Stimulated activated naive B cell treated with anti-CD40 and anti-IgM and Interleukin-4, amounts not matched to agents 10 μg/mL and 1 μg/mL and 100 μg/mL, for 72 hours (primary cell): Measurements from ENCODE around the gene CPLX1.
"Not testable (repeated sequence)": the region's sequence is repeated elsewhere in the genome, so short reads cannot be mapped to it uniquely, and the experiment has no call there.

Experiments
- ATAC-seq, 2 donors: fragments of 150-1000 bp; cut with Tn5 transposase; replicated peaks; 2 replicates each; pipeline ENCODE4 v1.10.0; 2021; ENCODE audit warnings: moderate library complexity in 1 of 2
- DNase-seq: peaks from one replicate; pipeline ENCODE4 v3.0.0; 2021
- H3K27ac Mint-ChIP-seq: one replicate; pipeline ENCODE4 v1.8.0; 2022; ENCODE audit warnings: mild to moderate bottlenecking, mixed read lengths
- H3K27me3 Mint-ChIP-seq, 2 donors: one replicate each; pipeline ENCODE4 v1.8.0; 2022; ENCODE audit warnings: mixed read lengths in 2 of 2
- H3K36me3 Mint-ChIP-seq, 2 donors: one replicate each; pipeline ENCODE4 v1.8.0; 2022; ENCODE audit warnings: mixed read lengths in 2 of 2, mild to moderate bottlenecking in 1 of 2
- H3K4me1 Mint-ChIP-seq, 2 donors: one replicate each; pipeline ENCODE4 v1.8.0; 2022; ENCODE audit warnings: mixed read lengths in 2 of 2, mild to moderate bottlenecking in 1 of 2
- H3K4me3 Mint-ChIP-seq, 2 donors: one replicate each; pipeline ENCODE4 v1.8.0; 2022; ENCODE audit warnings: mild to moderate bottlenecking in 2 of 2, mixed read lengths in 2 of 2, moderate library complexity in 1 of 2
- H3K9me3 Mint-ChIP-seq, 2 donors: one replicate each; pipeline ENCODE4 v1.8.0; 2022; ENCODE audit warnings: mixed read lengths in 2 of 2, mild to moderate bottlenecking in 1 of 2

The CPLX1 gene

DNA sequence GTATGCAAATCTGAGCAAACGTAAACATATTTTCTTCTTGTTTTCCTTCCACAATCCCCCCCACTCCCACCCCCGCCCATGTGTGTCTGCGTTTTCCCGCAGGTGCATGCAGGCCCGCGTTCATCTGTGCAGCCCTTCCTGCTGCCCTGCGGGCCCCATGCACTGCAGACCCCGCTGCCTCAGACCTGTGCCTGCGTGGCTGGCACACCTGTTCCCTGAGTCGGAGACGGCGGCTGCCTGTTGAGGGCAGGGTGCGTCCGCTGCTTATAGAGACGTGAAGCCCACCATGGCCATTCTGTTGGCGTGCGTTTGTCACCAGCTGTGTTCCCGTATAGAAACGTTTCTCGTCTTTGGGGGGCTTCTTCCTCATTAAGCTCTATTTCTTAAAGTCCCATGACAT is 68.8 kb downstream of the CPLX1 start:
- no peak for ATAC-seq

GRCh38 chr4:754221-755120 is 71.5 kb downstream of the CPLX1 start:
- H3K27ac Mint-ChIP-seq, result peak overlapping the region; percentile 71
- H3K9me3 Mint-ChIP-seq, result no peaks in the 10 kb centered on the region
- DNase-seq (no peak), ATAC-seq (no peak)
- no peaks in the 10 kb centered on the region for H3K27me3 Mint-ChIP-seq
- H3K4me1 Mint-ChIP-seq, result peaks cover 5 to 9% of the 10 kb centered on the region in 2 donors
- H3K4me3 Mint-ChIP-seq, result peak overlapping the region in 1 of 2 donors; percentile 12
- peaks cover 22 to 53% of the 10 kb centered on the region in 2 donors for H3K36me3 Mint-ChIP-seq

More for the DNA sequence above, 68.8 kb downstream of the CPLX1 start:
- no peaks in the 10 kb centered on the region for H3K27me3 Mint-ChIP-seq
- H3K27ac Mint-ChIP-seq, result no peak overlapping the region
- H3K4me1 Mint-ChIP-seq, result peaks cover 9% of the 10 kb centered on the region in 2 donors
- DNase-seq, result no peak
- peaks cover 26 to 53% of the 10 kb centered on the region in 2 donors for H3K36me3 Mint-ChIP-seq
- H3K9me3 Mint-ChIP-seq, result peaks cover 2 to 3% of the 10 kb centered on the region in 2 donors
- no peak overlapping the region for H3K4me3 Mint-ChIP-seq

DNA sequence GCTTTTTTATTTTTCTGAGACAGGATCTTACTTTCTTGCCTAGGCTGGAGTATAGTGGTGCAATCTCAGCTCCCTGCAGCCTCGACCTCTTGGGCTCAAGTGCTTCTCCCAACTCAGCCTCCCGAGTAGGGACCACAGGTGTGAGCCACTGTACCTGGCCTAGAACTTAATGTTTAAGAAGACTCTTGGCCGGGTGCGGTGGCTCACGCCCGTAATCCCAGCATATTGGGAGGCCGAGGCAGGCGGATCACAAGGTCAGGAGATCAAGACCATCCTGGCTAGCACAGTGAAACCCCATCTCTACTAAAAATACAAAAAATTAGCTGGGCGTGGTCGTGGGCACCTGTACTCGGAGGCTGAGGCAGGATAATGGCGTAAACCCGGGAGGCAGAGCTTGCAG is 72.7 kb downstream of the CPLX1 start:
- H3K9me3 Mint-ChIP-seq, ATAC-seq, H3K4me1 Mint-ChIP-seq, H3K27me3 Mint-ChIP-seq, H3K27ac Mint-ChIP-seq, H3K4me3 Mint-ChIP-seq, DNase-seq: not testable (repeated sequence)
- peaks cover 27 to 59% of the 10 kb centered on the region in 2 donors for H3K36me3 Mint-ChIP-seq

GRCh38 chr4:752196-752861 is 73.6 kb downstream of the CPLX1 start:
- ATAC-seq, result no peak
- no peak for DNase-seq
- Mint-ChIP-seq H3K36me3 (peaks cover 31 to 60% of the 10 kb centered on the region in 2 donors), H3K4me1 (peaks cover 9% of the 10 kb centered on the region in 2 donors), H3K9me3 (no peaks in the 10 kb centered on the region), H3K27me3 (no peaks in the 10 kb centered on the region), H3K27ac (peak overlapping the region; percentile 17), H3K4me3 (no peak overlapping the region)

GRCh38 chr4:751676-752075 is 74.3 kb downstream of the CPLX1 start:
- peak overlapping the region; percentile 37 for H3K27ac Mint-ChIP-seq
- H3K9me3 Mint-ChIP-seq, result no peaks in the 10 kb centered on the region
- DNase-seq, result no peak
- H3K4me3 Mint-ChIP-seq, result no peak overlapping the region
- no peaks in the 10 kb centered on the region for H3K27me3 Mint-ChIP-seq
- H3K4me1 Mint-ChIP-seq, result peaks cover 9% of the 10 kb centered on the region in 2 donors
- no peak for ATAC-seq
- H3K36me3 Mint-ChIP-seq, result peaks cover 31 to 58% of the 10 kb centered on the region in 2 donors

DNA sequence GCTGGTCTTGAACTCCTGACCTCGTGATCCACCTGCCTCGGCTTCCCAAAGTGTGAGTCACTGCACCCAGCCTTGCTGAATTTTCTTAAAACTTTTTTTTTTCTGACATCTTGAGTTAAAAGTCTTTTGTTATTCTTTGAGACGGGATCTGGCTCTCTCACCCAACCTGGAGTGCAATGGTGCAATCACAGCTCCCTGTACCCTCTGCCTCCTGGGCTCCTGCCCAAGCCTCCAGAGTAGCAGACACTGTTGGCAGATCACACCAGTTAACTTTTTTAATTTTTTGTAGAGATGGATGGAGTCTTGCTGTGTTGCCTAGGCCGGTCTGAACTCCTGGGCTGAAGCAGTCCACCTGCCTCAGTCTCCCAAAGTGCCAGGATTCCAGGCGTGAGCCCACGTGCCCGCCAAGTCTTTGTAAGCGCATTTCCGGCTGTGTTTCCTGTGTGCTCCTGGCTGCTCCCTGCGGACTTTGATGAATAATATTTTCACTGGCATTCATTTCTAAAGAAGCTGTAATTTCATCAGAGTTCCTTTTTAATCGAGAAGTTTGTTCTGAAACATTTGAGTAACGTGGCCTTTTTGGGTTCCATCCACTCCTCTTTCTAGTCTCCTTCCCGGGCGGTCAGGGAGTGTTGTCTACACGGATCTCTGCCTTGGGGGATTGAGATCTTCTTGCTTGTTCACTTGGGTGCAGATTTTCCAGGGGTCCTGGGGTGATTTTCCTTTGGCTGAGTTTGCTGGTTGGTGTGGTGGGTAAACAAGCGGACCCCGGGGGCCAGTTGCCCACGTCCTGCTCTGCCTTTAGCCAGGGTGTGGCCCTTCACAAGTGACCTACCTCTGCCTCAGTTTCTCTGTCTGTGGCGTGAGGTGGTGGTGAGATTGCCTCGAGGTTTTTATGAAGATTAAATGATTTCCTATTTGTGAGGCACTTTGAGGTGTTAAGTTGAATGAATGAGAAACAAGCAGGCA is 75.9 kb downstream of the CPLX1 start:
- peak overlapping the region; percentile 37 for H3K27ac Mint-ChIP-seq
- peaks cover 27 to 51% of the 10 kb centered on the region in 2 donors for H3K36me3 Mint-ChIP-seq
- H3K9me3 Mint-ChIP-seq, result no peaks in the 10 kb centered on the region
- H3K27me3 Mint-ChIP-seq, result no peaks in the 10 kb centered on the region
- DNase-seq (no peak), ATAC-seq (no peak)
- H3K4me3 Mint-ChIP-seq, result no peak overlapping the region
- peaks cover 9% of the 10 kb centered on the region in 2 donors for H3K4me1 Mint-ChIP-seq

GRCh38 chr4:748461-748860 is 77.5 kb downstream of the CPLX1 start:
- peaks cover 6 to 10% of the 10 kb centered on the region in 2 donors for H3K4me1 Mint-ChIP-seq
- no peak for ATAC-seq
- H3K27me3 Mint-ChIP-seq, result no peaks in the 10 kb centered on the region
- H3K4me3 Mint-ChIP-seq, result no peak overlapping the region
- DNase-seq, result no peak
- H3K9me3 Mint-ChIP-seq, result peaks cover 0 to 2% of the 10 kb centered on the region in 2 donors
- no peak overlapping the region for H3K27ac Mint-ChIP-seq
- peaks cover 26 to 52% of the 10 kb centered on the region in 2 donors for H3K36me3 Mint-ChIP-seq

DNA sequence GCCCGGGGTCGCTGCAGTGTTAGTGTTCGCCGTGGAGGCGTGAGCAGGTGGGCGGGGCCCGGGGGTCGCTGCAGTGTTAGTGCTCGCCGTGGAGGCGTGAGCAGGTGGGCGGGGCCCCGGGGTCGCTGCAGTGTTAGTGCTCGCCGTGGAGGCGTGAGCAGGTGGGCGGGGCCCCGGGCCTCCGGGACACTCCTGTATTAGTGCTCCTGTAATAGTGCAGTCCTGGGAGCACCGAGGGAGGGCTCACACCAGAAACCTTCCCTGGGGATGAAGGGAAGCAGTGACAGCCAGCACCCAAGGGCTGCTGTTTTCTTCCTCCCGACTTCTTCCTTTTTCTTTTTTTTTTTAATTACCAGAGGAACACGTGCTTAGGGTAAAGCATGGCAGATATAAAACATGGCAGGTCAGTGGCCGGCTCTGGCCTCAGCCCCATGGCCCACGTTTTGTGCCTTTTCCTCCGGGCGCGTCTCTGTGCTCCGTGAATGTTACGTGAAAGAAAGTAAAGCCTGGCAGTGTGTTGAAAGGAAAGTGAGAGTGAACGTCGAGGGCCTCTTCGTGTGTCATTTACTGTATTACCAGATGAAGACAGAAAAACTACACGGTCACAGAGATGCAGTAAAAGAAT is 78.3 kb downstream of the CPLX1 start:
- no peak overlapping the region for H3K27ac Mint-ChIP-seq
- H3K27me3 Mint-ChIP-seq, result no peaks in the 10 kb centered on the region
- peaks cover 26 to 54% of the 10 kb centered on the region in 2 donors for H3K36me3 Mint-ChIP-seq
- ATAC-seq (no peak), DNase-seq (no peak)
- no peak overlapping the region for H3K4me3 Mint-ChIP-seq
- peaks cover 6 to 13% of the 10 kb centered on the region in 2 donors for H3K4me1 Mint-ChIP-seq
- peaks cover 0 to 2% of the 10 kb centered on the region in 2 donors for H3K9me3 Mint-ChIP-seq

- H3K9me3 Mint-ChIP-seq, result peaks cover 0 to 2% of the 10 kb centered on the region in 2 donors
Measured at GRCh38 chr4:744212-744841, 81.6 kb downstream of the CPLX1 start.

DNA sequence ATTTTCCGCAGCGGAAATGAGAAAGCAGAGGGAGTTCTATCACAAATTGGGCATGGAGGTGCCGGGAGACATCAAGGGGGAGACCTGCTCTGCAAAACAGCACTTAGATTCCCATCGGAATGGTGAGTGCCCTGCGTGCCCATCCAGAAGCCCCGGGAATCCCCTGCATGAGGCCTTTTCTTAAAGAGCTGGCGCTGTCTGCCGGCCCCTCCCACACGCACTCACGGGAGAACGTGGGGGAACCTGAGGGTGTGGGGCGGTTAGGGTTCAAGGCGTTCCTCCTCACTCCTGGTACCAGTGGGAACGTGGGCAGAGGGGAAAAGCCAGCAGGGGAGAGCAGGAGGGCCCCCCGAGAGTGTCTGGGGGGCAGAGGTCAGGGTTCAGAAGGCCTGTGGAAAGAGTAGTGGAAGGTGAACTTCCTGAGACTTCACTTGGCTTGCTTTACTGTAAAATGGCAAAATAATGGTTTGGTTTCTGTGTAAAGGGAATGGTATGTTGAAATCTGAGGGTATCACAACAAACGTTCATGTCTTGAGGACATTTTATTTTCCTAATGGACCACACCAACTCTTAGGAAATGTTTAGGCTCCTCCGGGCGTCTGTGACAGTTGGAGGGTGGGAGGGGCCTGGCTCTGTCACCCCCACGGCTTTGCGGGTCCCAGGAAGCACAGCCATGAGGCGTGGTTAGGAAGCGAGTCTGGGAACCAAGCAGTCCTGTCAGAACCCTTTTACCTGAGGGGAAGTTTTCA is 82.3 kb downstream of the CPLX1 start:
- Mint-ChIP-seq H3K36me3 (peaks cover 18 to 40% of the 10 kb centered on the region in 2 donors), H3K4me3 (no peak overlapping the region), H3K27ac (no peak overlapping the region), H3K27me3 (no peaks in the 10 kb centered on the region), H3K9me3 (peaks cover 0 to 2% of the 10 kb centered on the region in 2 donors), H3K4me1 (peaks cover 2 to 17% of the 10 kb centered on the region in 2 donors)
- DNase-seq, result no peak
- no peak for ATAC-seq

More at GRCh38 chr4:744212-744841, 81.6 kb downstream of the CPLX1 start:
- H3K4me1 Mint-ChIP-seq, result peaks cover 2 to 17% of the 10 kb centered on the region in 2 donors
- H3K27ac Mint-ChIP-seq, result peak overlapping the region; percentile 78
- H3K27me3 Mint-ChIP-seq, result no peaks in the 10 kb centered on the region
- no peak for ATAC-seq
- H3K4me3 Mint-ChIP-seq, result no peak overlapping the region
- DNase-seq, result no peak
- H3K36me3 Mint-ChIP-seq, result peaks cover 19 to 42% of the 10 kb centered on the region in 2 donors

DNA sequence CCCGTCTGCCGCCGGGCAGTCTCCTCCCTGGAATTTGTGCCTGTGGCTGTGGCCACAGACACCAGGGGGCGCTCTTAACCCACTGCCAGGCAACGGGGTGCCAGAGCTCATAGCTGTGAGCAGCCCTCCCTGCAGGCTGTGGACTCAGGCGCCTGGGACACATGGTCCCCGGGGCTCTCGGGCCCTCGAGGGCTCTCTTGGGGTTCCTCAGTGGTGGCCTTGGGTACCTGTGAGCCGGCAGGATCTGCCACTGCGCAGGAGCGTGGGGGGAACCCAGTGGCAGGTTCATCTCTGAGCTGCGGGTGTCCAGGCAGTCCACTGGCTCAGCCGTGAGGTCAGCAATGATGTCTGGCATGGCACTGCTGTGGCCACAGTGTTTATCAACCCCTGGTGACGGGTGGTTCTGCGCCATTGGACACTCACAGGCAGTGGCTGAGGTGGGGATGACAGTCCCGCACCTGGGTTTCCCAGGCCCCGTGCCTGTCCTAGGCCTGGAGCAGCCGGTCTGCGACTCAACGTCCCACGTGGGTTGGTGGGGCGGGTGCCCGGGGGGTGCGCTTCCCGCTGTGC is 83.1 kb downstream of the CPLX1 start:
- DNase-seq, result peak; percentile 52
- H3K4me1 Mint-ChIP-seq, result peaks cover 2 to 15% of the 10 kb centered on the region in 2 donors
- peaks cover 16 to 35% of the 10 kb centered on the region in 2 donors for H3K36me3 Mint-ChIP-seq
- H3K9me3 Mint-ChIP-seq, result peaks cover 0 to 2% of the 10 kb centered on the region in 2 donors
- H3K27ac Mint-ChIP-seq, result no peak overlapping the region
- H3K27me3 Mint-ChIP-seq, result no peaks in the 10 kb centered on the region
- peak; percentile 90 to 94 for ATAC-seq
- no peak overlapping the region for H3K4me3 Mint-ChIP-seq

- Mint-ChIP-seq H3K27me3 (no peaks in the 10 kb centered on the region), H3K4me1 (peaks cover 2 to 12% of the 10 kb centered on the region in 2 donors), H3K9me3 (peaks cover 0 to 2% of the 10 kb centered on the region in 2 donors), H3K36me3 (peaks cover 17 to 39% of the 10 kb centered on the region in 2 donors), H3K4me3 (no peak overlapping the region), H3K27ac (no peak overlapping the region)
- DNase-seq (no peak), ATAC-seq (no peak)
Measured at GRCh38 chr4:742096-742741, 83.7 kb downstream of the CPLX1 start.
